Left ventricle myocardium superior (tissue), 1 donor: ENCODE measurements around the gene SEPTIN11. TPM values are rescaled to one million over a fixed set of nuclear protein-coding genes. Genes with fewer than 3 reads are reported as not detected.
A peak's percentile ranks its signal among the peaks of the same experiment; 100 is the strongest.
"Not testable (repeated sequence)": the region's sequence is repeated elsewhere in the genome, so short reads cannot be mapped to it uniquely, and the experiment has no call there.

ENCODE experiments used
- ATAC-seq: fragments of 200-7000 bp; cut with Tn5 transposase; one replicate; pipeline ENCODE4 v1.9.1; 2020; ENCODE audit warnings: mild to moderate bottlenecking, moderate library complexity
- DNase-seq: peaks from one replicate; pipeline ENCODE4 v3.0.0-alpha.2; 2020
- intact Hi-C: fragments of 100-400 bp; cut with micrococcal nuclease; formaldehyde crosslinking; loops from one replicate; pipeline ENCODE4 v1.11.0; 2022
- total RNA-seq: library from RNA; stranded (reverse); fragmentation: NEBNext Ultra II Directional; extraction: Animal tissue kit (Norgen Biotek cat#: 25700); gene quantifications from one replicate; pipeline ENCODE4 v1.2.1, GENCODE V29; 2021
- donor health status: DM: no; HTN: yes; CAD: no; lungs with severe emphysema.

Gene SEPTIN11
- total RNA-seq, 1 donor from 2014 or later, result 24.7 TPM

GRCh38 chr4:76950956-76951671 is 1.6 kb downstream of the SEPTIN11 start:
- ATAC-seq, result no peak
- DNase-seq, result peak; percentile 38
- intact Hi-C loops, result no loop called here

GRCh38 chr4:76951672-76952010 is 2.1 kb downstream of the SEPTIN11 start:
- intact Hi-C loops, result no loop called here
- ATAC-seq (no peak), DNase-seq (no peak)

GRCh38 chr4:76952071-76952470 is 2.5 kb downstream of the SEPTIN11 start:
- DNase-seq (no peak), ATAC-seq (no peak)
- intact Hi-C loops, result no loop called here

- ATAC-seq (no peak), DNase-seq (no peak)
- intact Hi-C loops, result no loop called here
Observed at GRCh38 chr4:76952656-76953582, 3.4 kb downstream of the SEPTIN11 start.

GRCh38 chr4:76953956-76954355 is 4.4 kb downstream of the SEPTIN11 start:
- no peak for DNase-seq
- ATAC-seq, result no peak
- intact Hi-C loops, result no loop called here

GRCh38 chr4:76954489-76954888 is 4.9 kb downstream of the SEPTIN11 start:
- no peak for DNase-seq
- intact Hi-C loops, result no loop called here
- ATAC-seq, result no peak

- DNase-seq, result no peak
- intact Hi-C loops, result no loop called here
- no peak for ATAC-seq
Observed at GRCh38 chr4:76955182-76955581, 5.6 kb downstream of the SEPTIN11 start.

- intact Hi-C loops, result no loop called here
- ATAC-seq, result peak; percentile 88
Observed at GRCh38 chr4:76957004-76957738, 7.6 kb downstream of the SEPTIN11 start.

GRCh38 chr4:76958891-76959290 is 9.3 kb downstream of the SEPTIN11 start:
- no peak for ATAC-seq
- intact Hi-C loops, result no loop called here
- DNase-seq, result no peak

More at GRCh38 chr4:76957004-76957738, 7.6 kb downstream of the SEPTIN11 start:
- DNase-seq, result peak; percentile 53

- intact Hi-C loops, result no loop called here
- DNase-seq (no peak), ATAC-seq (no peak)
Observed at GRCh38 chr4:76960014-76960413, 10.5 kb downstream of the SEPTIN11 start.

- intact Hi-C loops, result no loop called here
- ATAC-seq (no peak), DNase-seq (no peak)
Observed at GRCh38 chr4:76962406-76963130, 13.0 kb downstream of the SEPTIN11 start.

GRCh38 chr4:76963131-76963750 is 13.7 kb downstream of the SEPTIN11 start:
- intact Hi-C loops, result no loop called here
- no peak for DNase-seq
- ATAC-seq, result no peak

GRCh38 chr4:76963927-76964326 is 14.4 kb downstream of the SEPTIN11 start:
- intact Hi-C loops, ATAC-seq, DNase-seq: not testable (repeated sequence)

- no peak for ATAC-seq
- intact Hi-C loops, result no loop called here
- no peak for DNase-seq
Observed at GRCh38 chr4:76964769-76965168, 15.2 kb downstream of the SEPTIN11 start.

- DNase-seq, result no peak
- ATAC-seq, result no peak
- intact Hi-C loops, result no loop called here
Observed at GRCh38 chr4:76965866-76966579, 16.5 kb downstream of the SEPTIN11 start.

GRCh38 chr4:76968937-76969336 is 19.4 kb downstream of the SEPTIN11 start:
- peak; percentile 74 for ATAC-seq
- intact Hi-C loops, result no loop called here
- peak; percentile 34 for DNase-seq

GRCh38 chr4:76969495-76969894 is 19.9 kb downstream of the SEPTIN11 start:
- DNase-seq (no peak), ATAC-seq (no peak)
- intact Hi-C loops, result no loop called here

- intact Hi-C loops, result no loop called here
- no peak for ATAC-seq
- no peak for DNase-seq
Observed at GRCh38 chr4:76969941-76970529, 20.5 kb downstream of the SEPTIN11 start.
